ENCODE measurements around the gene C2orf74.

The C2orf74 gene

GRCh38 chr2:61210332-61210981 lies 48.5 kb downstream of the C2orf74 start:
- peaks cover 22% of the 10 kb centered on the region for H3F3A ChIP-seq (ENCODE audit: insufficient read depth)
- H3K36me3 ChIP-seq (ENCODE audit: low read length) = peaks cover 96% of the 10 kb centered on the region
- no peaks in the 10 kb centered on the region for H4K20me1 ChIP-seq (ENCODE audit: low read depth, low read length)
- no peaks in the 10 kb centered on the region for H3K27me3 ChIP-seq (ENCODE audit: low read length)
- H2AFZ ChIP-seq (ENCODE audit: low read depth, low read length, severe bottlenecking) = no peak overlapping the region
- no peak overlapping the region for H3K9ac ChIP-seq (ENCODE audit: low read length)
- H3K4me3 ChIP-seq (ENCODE audit: insufficient read depth, low read length, poor library complexity, severe bottlenecking) = no peak overlapping the region
- H3K9me2 ChIP-seq (replicated peaks; ENCODE audit: insufficient read depth, low read length) = no peaks in the 10 kb centered on the region
- no peaks in the 10 kb centered on the region for H3K9me3 ChIP-seq (ENCODE audit: insufficient read depth, low read length)
- no peak for TF ChIP-seq EZH2phosphoT487 (conservative IDR thresholded peaks at IDR 0.05; ENCODE audit: low read length)
- TF ChIP-seq, protein P1, sequence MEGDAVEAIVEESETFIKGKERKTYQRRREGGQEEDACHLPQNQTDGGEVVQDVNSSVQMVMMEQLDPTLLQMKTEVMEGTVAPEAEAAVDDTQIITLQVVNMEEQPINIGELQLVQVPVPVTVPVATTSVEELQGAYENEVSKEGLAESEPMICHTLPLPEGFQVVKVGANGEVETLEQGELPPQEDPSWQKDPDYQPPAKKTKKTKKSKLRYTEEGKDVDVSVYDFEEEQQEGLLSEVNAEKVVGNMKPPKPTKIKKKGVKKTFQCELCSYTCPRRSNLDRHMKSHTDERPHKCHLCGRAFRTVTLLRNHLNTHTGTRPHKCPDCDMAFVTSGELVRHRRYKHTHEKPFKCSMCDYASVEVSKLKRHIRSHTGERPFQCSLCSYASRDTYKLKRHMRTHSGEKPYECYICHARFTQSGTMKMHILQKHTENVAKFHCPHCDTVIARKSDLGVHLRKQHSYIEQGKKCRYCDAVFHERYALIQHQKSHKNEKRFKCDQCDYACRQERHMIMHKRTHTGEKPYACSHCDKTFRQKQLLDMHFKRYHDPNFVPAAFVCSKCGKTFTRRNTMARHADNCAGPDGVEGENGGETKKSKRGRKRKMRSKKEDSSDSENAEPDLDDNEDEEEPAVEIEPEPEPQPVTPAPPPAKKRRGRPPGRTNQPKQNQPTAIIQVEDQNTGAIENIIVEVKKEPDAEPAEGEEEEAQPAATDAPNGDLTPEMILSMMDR (IDR thresholded peaks at IDR 0.05; ENCODE audit: insufficient read depth, low read length, poor library complexity, severe bottlenecking) = no peak
- H3K27ac ChIP-seq (ENCODE audit: low read depth, low read length) = no peak overlapping the region
- H3K79me2 ChIP-seq (ENCODE audit: insufficient read depth, low read length) = no peaks in the 10 kb centered on the region
- no peak overlapping the region for H3K4me2 ChIP-seq (ENCODE audit: low read depth, low read length, poor library complexity, severe bottlenecking)

DNA sequence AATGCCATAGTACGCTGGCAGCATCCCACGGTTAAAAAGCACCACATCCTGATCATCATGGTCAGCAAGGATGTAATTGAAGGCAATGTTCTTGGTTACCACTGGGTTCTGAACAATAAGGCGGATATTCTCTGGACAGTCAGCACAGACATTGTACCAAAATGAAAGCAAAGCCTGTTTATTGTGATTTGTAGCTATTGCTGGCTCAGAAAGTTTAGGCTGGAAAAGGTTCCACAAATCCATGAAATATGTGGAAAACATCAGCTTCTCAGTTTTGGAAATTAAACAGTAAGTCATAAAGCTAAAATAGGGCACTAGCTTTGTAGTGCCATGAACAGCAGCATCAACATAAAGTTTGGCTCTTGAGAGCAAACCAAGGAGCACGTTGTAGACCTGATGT lies 52.2 kb downstream of the C2orf74 start:
- Histone ChIP-seq H2AFZ (ENCODE audit: low read depth, low read length, severe bottlenecking) (no peak overlapping the region), H3K36me3 (ENCODE audit: low read length) (peaks cover 77% of the 10 kb centered on the region), H3K4me2 (ENCODE audit: low read depth, low read length, poor library complexity, severe bottlenecking) (no peak overlapping the region), H3K27ac (ENCODE audit: low read depth, low read length) (no peak overlapping the region), H3K9me3 (ENCODE audit: insufficient read depth, low read length) (no peaks in the 10 kb centered on the region), H4K20me1 (ENCODE audit: low read depth, low read length) (no peaks in the 10 kb centered on the region), H3K79me2 (ENCODE audit: insufficient read depth, low read length) (no peaks in the 10 kb centered on the region), H3K27me3 (ENCODE audit: low read length) (no peaks in the 10 kb centered on the region), H3K9me2 (replicated peaks; ENCODE audit: insufficient read depth, low read length) (no peaks in the 10 kb centered on the region), H3K9ac (ENCODE audit: low read length) (no peak overlapping the region), H3F3A (ENCODE audit: insufficient read depth) (peaks cover 45% of the 10 kb centered on the region), H3K4me3 (ENCODE audit: insufficient read depth, low read length, poor library complexity, severe bottlenecking) (no peak overlapping the region)
- no peak for TF ChIP-seq EZH2phosphoT487 (conservative IDR thresholded peaks at IDR 0.05; ENCODE audit: low read length)
- TF ChIP-seq, protein P1 (IDR thresholded peaks at IDR 0.05; ENCODE audit: insufficient read depth, low read length, poor library complexity, severe bottlenecking) = no peak

All from SU-DHL-6 (cell line).